ENCODE results near the gene HUS1.

HUS1 gene

GRCh38 chr7:47978790-47979144 is 648 bp downstream of the HUS1 start:
- no peak for DNase-seq

GRCh38 chr7:47973739-47974138 is 5.7 kb downstream of the HUS1 start:
- no peak for DNase-seq

GRCh38 chr7:47970761-47971160 is 8.7 kb downstream of the HUS1 start:
- no peak for DNase-seq

- peak; percentile 27 for DNase-seq
Measured at GRCh38 chr7:47968847-47969774, 10.3 kb downstream of the HUS1 start.

GRCh38 chr7:47967708-47968107 is 11.7 kb downstream of the HUS1 start:
- no peak for DNase-seq

DNA sequence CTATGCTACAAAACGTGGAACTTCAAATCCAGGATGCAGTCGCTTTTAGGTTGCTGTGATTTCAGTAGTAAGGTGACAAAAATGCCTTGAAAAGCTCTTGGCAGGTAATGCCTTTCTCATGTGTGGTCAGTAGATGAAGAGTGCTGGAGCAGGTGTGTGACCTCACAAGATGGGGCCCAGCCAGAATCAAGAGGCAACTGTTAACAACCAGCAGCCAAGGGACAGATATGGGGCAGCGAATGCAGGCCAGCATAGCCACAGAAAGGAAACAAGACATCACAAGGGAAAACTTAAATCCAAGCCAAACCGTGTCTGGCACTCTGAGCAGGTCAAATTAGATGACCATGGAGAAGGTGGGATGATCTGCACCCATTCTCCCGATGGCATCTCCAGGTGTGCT is 12.3 kb downstream of the HUS1 start:
- DNase-seq, result no peak

DNA sequence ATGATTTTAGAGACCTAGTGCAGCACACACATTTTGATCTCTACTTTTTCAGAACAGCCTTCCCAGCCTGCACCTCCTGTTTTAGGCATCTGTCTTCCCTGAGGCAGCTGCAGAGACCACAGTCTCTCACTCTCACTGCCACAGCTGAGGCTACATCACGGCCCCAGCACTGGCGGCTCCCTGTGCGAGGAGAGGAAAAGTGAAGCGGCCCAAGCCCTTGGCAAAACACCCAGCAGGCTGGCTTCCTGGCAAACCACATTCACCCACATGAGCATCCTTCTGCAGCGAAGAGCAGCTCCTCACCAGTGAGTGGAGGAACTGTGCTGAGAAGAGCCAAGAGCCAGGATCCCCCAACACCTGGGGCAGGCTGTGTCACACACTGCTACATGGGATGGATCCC is 14.0 kb downstream of the HUS1 start:
- no peak for DNase-seq

GRCh38 chr7:47962262-47962661 is 17.2 kb downstream of the HUS1 start:
- DNase-seq, result no peak

DNA sequence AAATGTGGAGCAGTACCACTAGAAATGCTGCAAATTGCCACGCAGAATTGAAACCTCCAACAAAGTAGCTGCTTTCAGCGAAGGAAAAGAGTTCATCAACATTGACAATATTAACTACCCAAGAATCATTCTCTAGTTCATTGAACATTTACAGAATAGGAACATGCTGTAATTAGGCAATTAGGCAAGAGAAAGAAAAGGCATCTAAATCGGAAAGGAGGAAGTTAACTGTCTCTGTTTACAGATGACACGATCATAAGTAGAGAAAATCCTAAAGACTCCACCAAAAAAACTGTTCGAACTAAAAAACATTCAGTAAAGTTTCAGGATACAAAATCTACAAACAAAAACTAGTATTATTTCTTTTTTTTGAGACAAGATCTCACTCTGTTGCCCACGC is 22.3 kb downstream of the HUS1 start:
- peak; percentile 54 for DNase-seq

DNA sequence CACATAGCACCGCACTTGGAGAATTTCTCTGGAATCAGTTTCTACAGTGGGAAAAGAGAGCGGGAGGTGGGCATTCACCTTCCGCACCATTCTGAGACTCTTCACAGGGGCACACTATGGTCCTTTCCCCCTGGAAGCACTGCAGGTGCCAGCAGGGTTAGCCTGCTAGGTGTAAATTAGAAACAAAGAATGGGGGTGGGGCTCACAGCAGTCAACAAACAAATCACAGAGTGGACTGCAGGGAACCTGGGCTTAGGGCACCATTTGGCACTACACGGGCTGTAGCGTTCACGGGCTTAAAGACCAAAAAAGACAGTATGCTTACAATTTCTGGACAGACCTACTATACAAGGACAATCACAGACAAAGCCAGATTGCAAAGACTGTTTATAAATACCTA is 23.2 kb downstream of the HUS1 start:
- no peak for DNase-seq

GRCh38 chr7:47954231-47954911 is 25.0 kb downstream of the HUS1 start:
- DNase-seq, result peak; percentile 29

DNA sequence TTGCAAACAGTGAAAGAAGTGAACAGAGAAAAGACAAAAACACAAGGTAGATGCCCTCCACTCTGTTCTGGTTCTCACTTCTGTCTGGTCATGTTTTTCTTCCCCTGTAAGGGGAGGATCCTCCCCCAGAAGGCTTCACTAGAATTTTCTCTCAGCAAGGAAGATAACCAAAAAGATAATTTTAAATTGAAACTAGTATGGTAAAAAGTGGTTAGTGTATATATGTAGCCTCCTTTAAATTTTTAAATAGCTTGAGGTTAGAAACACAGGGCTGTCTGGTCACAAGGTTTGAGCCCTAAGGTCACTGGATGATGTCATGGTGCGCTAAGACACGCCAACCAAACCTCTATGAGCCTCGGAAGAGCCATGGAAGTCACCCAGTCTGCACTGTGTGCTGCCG is 25.6 kb downstream of the HUS1 start:
- DNase-seq, result peak; percentile 42

GRCh38 chr7:47952224-47952623 is 27.2 kb downstream of the HUS1 start:
- DNase-seq, result no peak

DNA sequence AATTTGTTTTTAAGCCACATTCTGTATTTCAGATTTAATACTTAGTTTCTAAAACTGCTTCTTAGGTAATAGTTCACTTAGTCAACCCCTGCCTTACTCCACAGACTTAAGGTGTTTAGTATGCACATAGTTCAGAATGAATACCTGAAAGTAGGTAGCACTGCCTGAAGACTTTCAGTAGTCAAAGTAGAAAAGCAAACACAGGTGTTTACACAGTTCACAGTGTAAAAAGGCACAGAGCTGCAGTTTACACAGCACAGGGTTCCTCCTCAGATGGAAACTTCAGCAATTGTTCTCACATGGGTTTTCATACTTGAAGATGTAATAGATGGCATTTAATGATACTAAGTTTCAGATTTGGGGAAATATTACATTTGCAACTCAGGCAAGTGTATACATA is 28.0 kb downstream of the HUS1 start:
- no peak for DNase-seq

DNA sequence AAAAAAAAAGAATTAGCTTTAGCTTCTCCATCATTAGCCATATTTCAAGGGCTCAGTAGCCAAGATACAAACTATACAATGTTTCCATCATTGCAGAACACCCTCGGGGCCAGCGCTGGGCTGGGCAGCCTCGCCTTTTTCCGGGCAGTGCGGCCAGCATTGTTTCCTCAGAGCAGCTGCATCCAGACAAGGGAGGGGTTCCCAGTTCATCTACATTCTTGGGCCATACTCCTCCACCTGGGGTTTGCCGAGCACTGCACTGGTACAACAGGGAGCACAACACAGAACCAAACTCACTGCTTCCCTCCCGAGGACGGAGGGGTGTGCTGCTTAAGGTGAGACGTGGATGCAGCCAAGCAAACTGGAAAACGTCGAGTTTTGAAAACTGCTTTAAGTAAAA is 28.7 kb downstream of the HUS1 start:
- no peak for DNase-seq

GRCh38 chr7:47949703-47950102 is 29.7 kb downstream of the HUS1 start:
- no peak for DNase-seq

DNA sequence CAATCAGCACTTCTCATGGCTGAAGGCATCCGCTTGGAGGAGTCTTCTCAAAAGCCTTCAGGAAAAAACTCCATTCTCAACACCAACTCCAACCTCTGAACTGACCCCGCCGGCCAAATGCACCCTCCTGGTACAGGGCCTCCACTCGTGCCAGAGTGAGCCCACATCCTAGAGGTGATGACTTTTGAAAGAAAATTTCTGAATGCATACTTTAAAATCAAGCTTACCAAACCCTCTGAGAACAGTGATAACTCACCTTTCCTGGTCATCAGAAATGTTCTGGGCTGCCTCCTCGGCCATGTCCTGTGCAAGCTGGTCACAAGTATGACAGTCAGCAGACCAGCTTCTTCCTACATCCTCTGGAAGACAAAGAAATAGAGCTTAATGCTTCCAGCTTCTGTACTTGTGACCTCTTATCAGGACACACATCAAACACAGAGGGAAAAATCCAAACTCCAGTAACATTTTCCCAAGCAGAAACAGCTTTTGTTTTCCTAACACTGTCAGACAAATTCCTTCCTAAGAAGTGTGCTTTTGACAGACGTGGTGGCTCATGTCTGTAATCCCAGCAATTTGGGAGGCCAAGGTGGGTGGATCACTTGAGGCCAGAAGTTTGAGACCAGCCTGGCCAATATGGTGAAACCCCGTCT is 31.1 kb downstream of the HUS1 start, which contains the start of gene PKD1L1:
Gene PKD1L1, minus strand, starts transcription at position 326 of the 650 bp plus-strand sequence. Its CDS starts 26 bp downstream, at position 300.
- no peak for DNase-seq

- DNase-seq, result no peak
Measured at GRCh38 chr7:47947355-47947749, 32.1 kb downstream of the HUS1 start.

- DNase-seq, result no peak
Measured at GRCh38 chr7:47946581-47947354, 32.6 kb downstream of the HUS1 start.

- DNase-seq, result peak; percentile 44
Measured at GRCh38 chr7:47945261-47946015, 34.0 kb downstream of the HUS1 start.

DNA sequence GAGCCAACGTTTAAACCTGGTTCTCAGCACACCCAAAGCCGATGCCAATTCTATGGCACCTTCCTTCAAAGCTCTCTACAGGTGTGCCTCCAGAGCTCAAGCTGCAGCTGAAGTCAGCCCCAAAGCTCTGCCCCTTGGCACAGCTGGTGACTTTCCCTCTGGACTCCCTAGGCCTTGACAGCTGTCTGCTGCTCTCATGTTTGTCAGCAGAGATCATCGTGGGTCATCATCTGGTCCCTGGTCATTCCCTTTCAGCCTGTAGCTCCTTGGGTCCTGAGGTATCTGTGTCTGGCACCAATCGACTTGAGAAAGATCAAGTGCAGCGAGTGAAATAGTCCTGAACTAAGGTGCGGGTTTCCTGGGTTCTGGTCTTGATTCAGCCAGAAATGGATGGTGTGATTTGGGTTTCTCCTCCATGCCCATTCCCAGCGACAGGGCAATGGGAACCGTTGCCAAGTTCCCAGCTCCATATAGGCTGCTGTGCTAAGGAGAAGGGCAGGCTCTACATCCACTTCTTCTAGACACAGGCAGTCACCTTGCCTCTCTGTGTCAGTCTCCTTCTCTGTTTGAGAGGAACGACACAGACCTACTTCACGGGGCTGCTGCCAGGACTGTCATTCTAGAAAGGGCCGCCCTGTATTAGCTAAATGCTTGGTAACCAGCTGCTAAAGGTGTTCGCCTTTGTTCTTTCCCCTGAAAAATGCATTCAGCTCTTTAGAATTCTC is 34.7 kb downstream of the HUS1 start:
- no peak for DNase-seq

All from MV-4-11 (cell line).